HEK293 (cell line): Measurements from ENCODE around the gene PYGM.

Experiments
- HOXA7 ChIP-seq: sonication (generic); formaldehyde crosslinking; IDR thresholded peaks from 2 replicates; pipeline ENCODE4 v1.8.1; 2022; ENCODE audit warnings: missing genetic modification reagents, borderline replicate concordance
- IKZF3 ChIP-seq: fragments of 450-650 bp; IDR thresholded peaks from 2 replicates; pipeline ENCODE4 v1.5.0; 2018; ENCODE audit warnings: missing biosample characterization, mild to moderate bottlenecking, missing genetic modification characterization, moderate library complexity
- PRDM10 ChIP-seq: fragments of 450-650 bp; formaldehyde crosslinking; IDR thresholded peaks from 2 replicates; pipeline ENCODE4 v1.5.1; 2016; ENCODE audit warnings: missing biosample characterization, missing genetic modification characterization
- SALL2 ChIP-seq: fragments of 450-650 bp; formaldehyde crosslinking; IDR thresholded peaks from 2 replicates; pipeline ENCODE4 v1.5.0; 2017; ENCODE audit warnings: missing biosample characterization, mild to moderate bottlenecking, missing genetic modification characterization, borderline replicate concordance
- ZBTB10 ChIP-seq: fragments of 450-650 bp; formaldehyde crosslinking; IDR thresholded peaks from 2 replicates; pipeline ENCODE4 v1.5.1; 2016; ENCODE audit warnings: missing biosample characterization, missing genetic modification characterization
- ZBTB6 ChIP-seq: fragments of 450-650 bp; formaldehyde crosslinking; IDR thresholded peaks from 2 replicates; pipeline ENCODE4 v1.5.1; 2017; ENCODE audit warnings: missing biosample characterization, missing genetic modification characterization
- ZNF132 ChIP-seq: fragments of 450-650 bp; formaldehyde crosslinking; IDR thresholded peaks from 2 replicates; pipeline ENCODE4 v1.5.1; 2017; ENCODE audit warnings: missing biosample characterization, missing genetic modification characterization, borderline replicate concordance
- ZNF155 ChIP-seq: fragments of 450-650 bp; formaldehyde crosslinking; IDR thresholded peaks from 2 replicates; pipeline ENCODE4 v1.5.1; 2016; ENCODE audit warnings: missing biosample characterization, missing genetic modification characterization
- ZNF169 ChIP-seq: fragments of 450-650 bp; formaldehyde crosslinking; IDR thresholded peaks from 2 replicates; pipeline ENCODE4 v1.5.1; 2016; ENCODE audit warnings: missing biosample characterization, missing genetic modification characterization
- ZNF366 ChIP-seq: fragments of 450-650 bp; formaldehyde crosslinking; conservative IDR thresholded peaks from 2 replicates; pipeline ENCODE4 v1.5.1; 2016; ENCODE audit warnings: missing biosample characterization, missing genetic modification characterization
- ZNF37A ChIP-seq: fragments of 450-650 bp; IDR thresholded peaks from 2 replicates; pipeline ENCODE4 v1.5.1; 2018; ENCODE audit warnings: missing biosample characterization, missing genetic modification characterization
- ZNF394 ChIP-seq: fragments of 450-650 bp; formaldehyde crosslinking; IDR thresholded peaks from 2 replicates; pipeline ENCODE4 v1.5.1; 2016; ENCODE audit warnings: missing biosample characterization, missing genetic modification characterization, mild to moderate bottlenecking, moderate library complexity, borderline replicate concordance
- ZNF513 ChIP-seq: fragments of 450-650 bp; IDR thresholded peaks from 2 replicates; pipeline ENCODE4 v1.5.1; 2018; ENCODE audit warnings: missing biosample characterization, missing genetic modification characterization
- ZNF518A ChIP-seq: fragments of 450-650 bp; formaldehyde crosslinking; conservative IDR thresholded peaks from 2 replicates; pipeline ENCODE4 v1.5.1; 2016; ENCODE audit warnings: low read depth, missing biosample characterization, missing genetic modification characterization
- ZNF521 ChIP-seq: fragments of 450-650 bp; formaldehyde crosslinking; IDR thresholded peaks from 2 replicates; pipeline ENCODE4 v1.5.1; 2017; ENCODE audit warnings: missing biosample characterization, mild to moderate bottlenecking, missing genetic modification characterization
- ZNF654 ChIP-seq: fragments of 450-650 bp; formaldehyde crosslinking; IDR thresholded peaks from 2 replicates; pipeline ENCODE4 v1.5.1; 2016; ENCODE audit warnings: low read depth, missing biosample characterization, missing genetic modification characterization
- ZNF692 ChIP-seq: fragments of 450-650 bp; formaldehyde crosslinking; IDR thresholded peaks from 2 replicates; pipeline ENCODE4 v1.5.1; 2016; ENCODE audit warnings: missing biosample characterization, missing genetic modification characterization
- ZNF837 ChIP-seq: fragments of 450-650 bp; formaldehyde crosslinking; IDR thresholded peaks from 2 replicates; pipeline ENCODE4 v1.5.1; 2016; ENCODE audit warnings: missing biosample characterization, missing genetic modification characterization
- TF ChIP-seq, protein P1 (sequence below): fragments of 450-650 bp; formaldehyde crosslinking; IDR thresholded peaks from 2 replicates; pipeline ENCODE4 v1.5.1; 2016; ENCODE audit warnings: missing biosample characterization, missing genetic modification characterization

PYGM gene

GRCh38 chr11:64742889-64743590 lies 16.7 kb downstream of the PYGM start (continued):
- TF ChIP-seq ZBTB6 (tag by site-specific recombination) (no peak), ZNF513 (no peak), ZNF654 (tag by site-specific recombination) (peak; percentile 26; the same call in 1 of the 2 replicates), ZNF169 (tag by site-specific recombination) (no peak), ZNF692 (tag by site-specific recombination) (peak; percentile 39; the same call in 1 of the 2 replicates), IKZF3 (tag by site-specific recombination) (0 out of 2 replicates have a peak, but pooled peaks have one; percentile 4), ZBTB10 (tag by site-specific recombination) (peak; percentile 71; the same call in 1 of the 2 replicates), ZNF37A (no peak), ZNF155 (tag by site-specific recombination) (no peak), ZNF837 (tag by site-specific recombination) (no peak), HOXA7 (CRISPR knock-in tag) (no peak), SALL2 (tag by site-specific recombination) (no peak), PRDM10 (tag by site-specific recombination) (peak; percentile 63), ZNF132 (no peak), ZNF521 (no peak), ZNF366 (tag by site-specific recombination) (no peak; the same call in 1 of the 2 replicates), ZNF518A (tag by site-specific recombination) (no peak), ZNF394 (no peak)
- TF ChIP-seq, protein P1, sequence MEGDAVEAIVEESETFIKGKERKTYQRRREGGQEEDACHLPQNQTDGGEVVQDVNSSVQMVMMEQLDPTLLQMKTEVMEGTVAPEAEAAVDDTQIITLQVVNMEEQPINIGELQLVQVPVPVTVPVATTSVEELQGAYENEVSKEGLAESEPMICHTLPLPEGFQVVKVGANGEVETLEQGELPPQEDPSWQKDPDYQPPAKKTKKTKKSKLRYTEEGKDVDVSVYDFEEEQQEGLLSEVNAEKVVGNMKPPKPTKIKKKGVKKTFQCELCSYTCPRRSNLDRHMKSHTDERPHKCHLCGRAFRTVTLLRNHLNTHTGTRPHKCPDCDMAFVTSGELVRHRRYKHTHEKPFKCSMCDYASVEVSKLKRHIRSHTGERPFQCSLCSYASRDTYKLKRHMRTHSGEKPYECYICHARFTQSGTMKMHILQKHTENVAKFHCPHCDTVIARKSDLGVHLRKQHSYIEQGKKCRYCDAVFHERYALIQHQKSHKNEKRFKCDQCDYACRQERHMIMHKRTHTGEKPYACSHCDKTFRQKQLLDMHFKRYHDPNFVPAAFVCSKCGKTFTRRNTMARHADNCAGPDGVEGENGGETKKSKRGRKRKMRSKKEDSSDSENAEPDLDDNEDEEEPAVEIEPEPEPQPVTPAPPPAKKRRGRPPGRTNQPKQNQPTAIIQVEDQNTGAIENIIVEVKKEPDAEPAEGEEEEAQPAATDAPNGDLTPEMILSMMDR (tag by site-specific recombination): peak; percentile 84
